EL (cell line): ENCODE results near the gene MGST2.
"Not testable (repeated sequence)": the region's sequence is repeated elsewhere in the genome, so short reads cannot be mapped to it uniquely, and the experiment has no call there.

Experiments used
- DNase-seq: peaks from one replicate; pipeline ENCODE4 v3.0.0-alpha.2; 2016

MGST2 gene

DNA sequence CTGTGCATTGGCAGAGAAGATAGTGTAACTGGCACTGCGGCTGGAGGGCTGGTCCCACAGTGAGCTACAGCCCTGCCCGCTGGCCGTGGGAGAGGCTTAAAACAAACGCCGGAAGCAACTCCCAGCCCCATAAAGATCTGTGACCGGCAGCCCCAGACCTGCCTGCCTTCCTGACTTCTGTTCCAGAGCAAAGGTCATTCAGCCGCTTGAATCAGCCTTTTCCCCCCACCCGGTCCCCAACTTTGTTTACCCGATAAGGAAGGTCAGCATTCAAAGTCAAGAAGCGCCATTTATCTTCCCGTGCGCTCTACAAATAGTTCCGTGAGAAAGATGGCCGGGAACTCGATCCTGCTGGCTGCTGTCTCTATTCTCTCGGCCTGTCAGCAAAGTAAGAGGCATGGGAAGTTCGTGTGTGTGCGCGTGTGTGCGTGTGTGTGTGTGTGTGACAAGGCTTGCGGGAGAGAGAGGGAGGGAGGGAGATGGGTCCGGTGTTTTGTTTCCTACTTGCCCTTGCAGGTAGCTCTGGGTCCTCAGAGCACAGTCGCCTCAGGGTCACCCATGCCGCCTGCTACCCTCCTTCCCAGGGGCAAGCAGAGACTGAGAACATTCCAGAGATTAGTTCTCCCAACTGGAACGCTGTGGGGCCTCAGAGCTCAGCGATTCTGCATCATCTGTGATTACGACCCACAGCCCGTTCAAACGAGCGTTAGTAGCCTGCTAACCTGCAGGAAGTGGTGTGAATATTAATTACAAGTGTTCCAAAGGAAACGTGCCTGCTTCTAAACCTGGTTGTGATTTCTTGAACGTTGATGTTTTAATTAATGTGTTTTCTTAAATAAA is at the start of gene MGST2:
MGST2 (plus strand) TSS at position 130 of the 840 bp plus-strand sequence; CDS start at position 331, 201 bp downstream.
- peak; percentile 54 for DNase-seq

GRCh38 chr4:139617702-139618490 is 47.7 kb upstream of the MGST2 start:
- DNase-seq, result peak; percentile 32

DNA sequence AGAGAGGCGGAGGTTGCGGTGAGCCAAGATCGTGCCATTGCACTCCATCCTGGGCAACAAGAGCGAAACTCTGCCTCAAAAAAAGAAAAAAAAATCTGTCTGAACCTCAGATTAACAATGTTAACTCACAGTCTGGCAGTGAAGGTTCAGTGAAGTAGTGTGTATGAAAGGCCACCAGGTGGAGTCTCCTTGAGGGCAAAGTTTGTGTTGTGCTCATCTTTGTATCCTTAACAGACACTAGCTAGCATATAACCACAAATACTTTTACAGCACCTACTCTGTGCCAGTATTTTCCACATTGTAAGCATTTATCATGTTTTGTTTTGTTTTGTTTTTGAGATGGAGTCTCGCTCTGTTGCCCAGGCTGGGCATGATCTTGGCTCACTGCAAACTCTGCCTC is 46.0 kb upstream of the MGST2 start:
- DNase-seq, result peak; percentile 48

DNA sequence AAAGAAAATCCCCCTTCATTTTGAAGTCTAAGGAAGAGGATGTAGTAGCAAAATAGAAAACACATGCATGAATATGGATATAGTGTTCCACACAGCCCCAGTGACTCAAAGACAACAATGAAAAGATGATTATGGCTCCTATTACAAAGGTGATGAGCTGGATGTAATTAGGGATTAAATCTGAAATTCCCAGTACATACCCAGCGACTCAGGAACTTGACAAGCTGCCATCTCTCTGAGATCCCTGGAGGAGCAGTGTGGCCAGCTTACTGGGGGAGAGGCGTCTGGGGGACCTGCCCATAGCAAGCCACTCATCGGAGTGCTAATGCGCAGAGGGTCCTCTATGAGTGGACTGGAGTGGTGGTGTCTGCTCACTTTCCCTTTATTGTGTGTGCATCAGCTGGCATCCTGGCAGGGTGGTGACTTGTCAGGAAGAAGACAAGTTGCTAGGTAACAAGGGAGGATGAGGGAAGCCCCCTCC is 42.7 kb upstream of the MGST2 start:
- DNase-seq, result no peak

- DNase-seq, result no peak
These were observed 41.1 kb upstream of the MGST2 start for GRCh38 chr4:139624441-139625092.

GRCh38 chr4:139625093-139625455 is 40.5 kb upstream of the MGST2 start:
- no peak for DNase-seq

- DNase-seq, result no peak
These were observed 40.1 kb upstream of the MGST2 start for GRCh38 chr4:139625482-139625881.

DNA sequence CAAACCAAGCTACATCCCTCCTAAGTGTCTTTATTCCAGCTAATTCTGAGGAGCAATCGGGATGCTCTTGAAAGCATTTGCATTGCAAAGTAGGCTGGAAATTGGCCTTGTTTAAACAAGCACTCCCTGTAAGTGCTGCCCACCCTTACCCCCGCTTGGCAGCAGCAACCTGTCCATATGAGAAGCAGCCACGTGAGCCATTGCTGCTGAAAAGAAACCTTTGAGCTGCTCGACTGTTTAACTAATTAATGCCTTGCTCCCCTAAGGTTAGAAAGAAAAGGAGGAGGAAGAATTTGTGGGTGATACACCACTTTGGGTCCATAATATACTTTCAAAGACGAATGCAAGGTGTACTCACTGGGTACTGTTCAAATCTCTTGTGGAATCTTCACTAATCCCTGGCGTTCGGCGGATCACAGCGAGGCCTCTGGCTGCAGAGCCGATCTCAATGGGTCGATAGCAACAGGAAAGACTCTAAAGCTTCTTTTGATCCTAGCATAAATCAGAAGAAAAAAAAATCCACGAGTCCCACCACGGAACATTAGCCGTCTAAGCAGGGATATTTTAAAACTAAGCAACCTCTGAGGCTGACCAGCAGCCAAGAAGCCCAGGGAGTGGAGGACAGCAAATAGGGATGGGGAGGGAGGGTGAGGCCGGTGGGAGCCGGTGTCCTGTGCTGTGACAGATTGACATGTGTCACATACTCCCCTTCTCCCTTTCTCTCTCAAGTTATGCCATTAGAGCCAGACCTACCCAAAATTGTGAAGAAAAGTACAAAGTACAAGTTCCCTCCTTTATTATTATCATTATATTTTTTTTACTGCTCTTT is 37.2 kb upstream of the MGST2 start:
- no peak for DNase-seq

DNA sequence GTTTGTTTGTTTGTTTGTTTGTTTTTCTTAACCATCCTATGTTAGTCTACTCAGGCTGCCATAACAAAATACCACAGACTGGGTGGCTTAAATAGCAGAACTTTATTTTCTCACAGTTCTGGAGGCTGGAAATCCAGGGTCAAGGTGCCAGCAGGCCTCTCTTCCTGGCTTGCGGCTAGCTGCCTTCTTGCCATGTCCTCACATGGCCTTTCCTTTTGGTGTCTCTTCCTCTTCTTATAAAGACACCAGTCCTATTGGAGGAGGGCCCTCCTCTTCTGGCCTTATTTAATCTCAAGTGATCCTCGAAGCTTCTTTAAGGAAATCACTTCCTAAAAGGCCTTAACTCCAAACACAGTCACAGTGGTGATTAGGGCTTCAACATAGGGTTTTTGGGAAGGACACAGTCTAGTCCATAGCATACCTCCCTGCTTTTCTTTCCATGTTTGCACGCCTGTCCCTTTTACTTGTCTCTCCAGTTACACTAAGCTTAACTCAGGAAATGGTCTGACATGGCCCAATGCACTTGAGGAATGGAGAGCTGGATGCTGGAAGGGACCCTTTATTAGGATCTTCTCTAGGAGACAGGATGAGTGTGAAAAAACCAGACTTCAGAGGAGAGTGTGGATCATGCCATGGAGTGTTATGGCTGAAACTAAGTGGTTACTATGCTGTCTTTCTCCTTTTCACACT is 36.0 kb upstream of the MGST2 start:
- no peak for DNase-seq

DNA sequence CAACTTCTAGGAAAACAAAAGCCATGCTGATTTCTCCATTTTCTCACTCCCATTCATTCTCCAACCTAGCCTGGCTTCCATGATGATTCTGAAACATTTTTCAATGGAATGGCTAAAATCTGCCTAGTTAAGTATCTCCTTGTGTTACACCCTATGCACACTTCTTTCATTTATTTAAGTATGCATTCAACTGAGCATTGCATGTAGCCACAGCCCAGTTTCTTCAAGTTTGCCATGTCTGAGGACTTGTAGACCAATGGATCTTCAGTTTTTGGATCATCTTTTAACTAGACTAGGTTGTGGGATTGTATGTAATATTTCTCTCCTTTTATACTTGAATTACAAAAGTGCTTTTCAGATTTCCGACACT is 35.5 kb upstream of the MGST2 start:
- DNase-seq, result no peak

- DNase-seq, result no peak
These were observed 34.6 kb upstream of the MGST2 start for GRCh38 chr4:139630991-139631390.

GRCh38 chr4:139631791-139632190 is 33.8 kb upstream of the MGST2 start:
- DNase-seq, result no peak

DNA sequence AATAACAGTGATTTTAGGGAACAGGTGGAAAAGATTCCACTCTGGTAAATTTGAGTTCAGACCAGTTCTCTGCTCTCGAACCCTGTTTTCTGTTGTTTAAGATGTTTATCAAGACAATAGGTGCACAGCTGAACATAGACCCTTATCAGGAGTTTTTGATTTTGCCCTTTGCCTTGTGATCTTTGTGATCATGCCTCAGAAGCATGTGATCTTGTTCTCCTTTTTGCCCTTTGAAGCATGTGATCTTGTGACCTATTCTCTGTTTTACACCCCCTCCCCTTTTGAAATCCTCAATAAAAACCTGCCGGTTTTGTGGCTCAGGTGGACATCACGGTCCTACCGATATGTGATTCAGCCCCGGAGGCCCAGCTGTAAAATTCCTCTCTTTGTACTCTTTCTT is 32.9 kb upstream of the MGST2 start:
- not testable (repeated sequence) for DNase-seq

GRCh38 chr4:139633195-139633594 is 32.4 kb upstream of the MGST2 start:
- no peak for DNase-seq

DNA sequence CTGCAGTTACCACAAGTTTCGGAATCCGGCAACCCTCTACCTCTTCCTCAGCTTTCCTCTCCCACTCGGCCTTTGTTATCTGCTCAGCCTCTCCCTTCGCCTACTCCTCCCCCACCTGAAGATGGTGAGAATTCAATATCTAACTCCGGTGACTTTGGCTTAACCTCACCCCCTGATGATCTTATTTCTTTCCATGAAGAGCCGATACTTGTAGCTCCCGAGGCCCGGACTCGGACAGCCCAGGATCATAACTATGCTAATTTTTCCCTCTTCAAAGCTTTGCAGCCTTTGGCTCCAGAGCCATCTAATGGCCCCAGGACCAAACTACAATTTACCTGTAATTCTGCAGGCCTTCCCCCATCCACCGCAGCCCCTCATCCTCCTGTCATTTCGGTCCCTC is 32.0 kb upstream of the MGST2 start:
- DNase-seq, result no peak

GRCh38 chr4:139635966-139636365 is 29.7 kb upstream of the MGST2 start:
- DNase-seq, result peak; percentile 41

DNA sequence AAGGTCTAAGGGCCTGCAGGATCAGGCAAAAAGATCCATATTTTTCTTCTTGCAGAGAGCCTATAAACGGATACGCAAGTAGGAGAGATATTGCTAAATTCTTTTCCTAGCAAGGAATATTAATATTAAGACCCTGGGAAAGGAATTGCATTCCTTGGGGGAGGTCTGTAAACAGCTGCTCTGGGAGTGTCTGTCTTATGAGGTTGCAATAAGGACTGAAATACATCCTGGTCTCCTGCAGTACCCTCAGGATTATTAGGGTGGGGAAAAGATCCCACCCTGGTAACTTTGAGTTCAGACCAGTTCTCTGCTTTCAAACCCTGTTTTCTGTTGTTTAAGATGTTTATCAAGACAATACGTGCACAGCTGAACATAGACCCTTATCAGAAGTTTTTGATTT is 27.3 kb upstream of the MGST2 start:
- DNase-seq, result not testable (repeated sequence)

- DNase-seq, result no peak
These were observed 26.0 kb upstream of the MGST2 start for GRCh38 chr4:139639654-139640053.

DNA sequence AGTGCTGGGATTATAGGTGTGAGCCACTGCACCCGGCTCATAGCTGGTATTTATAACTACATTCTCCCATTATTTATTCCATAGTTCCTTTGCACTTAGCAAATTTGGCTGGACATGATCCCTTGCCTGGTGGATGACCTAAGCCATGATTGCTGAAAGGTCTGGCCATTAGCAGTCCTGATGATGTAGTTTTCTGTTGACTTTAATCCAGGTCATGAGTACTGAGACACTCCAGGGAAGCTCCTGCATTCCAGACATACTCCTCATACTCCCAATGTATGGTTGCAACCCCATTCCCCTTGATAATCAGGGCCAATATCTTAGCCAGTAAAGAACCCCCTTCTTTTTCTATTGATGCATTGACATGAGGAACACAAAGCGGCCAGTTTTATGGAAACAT is 24.4 kb upstream of the MGST2 start:
- DNase-seq, result peak; percentile 91

DNA sequence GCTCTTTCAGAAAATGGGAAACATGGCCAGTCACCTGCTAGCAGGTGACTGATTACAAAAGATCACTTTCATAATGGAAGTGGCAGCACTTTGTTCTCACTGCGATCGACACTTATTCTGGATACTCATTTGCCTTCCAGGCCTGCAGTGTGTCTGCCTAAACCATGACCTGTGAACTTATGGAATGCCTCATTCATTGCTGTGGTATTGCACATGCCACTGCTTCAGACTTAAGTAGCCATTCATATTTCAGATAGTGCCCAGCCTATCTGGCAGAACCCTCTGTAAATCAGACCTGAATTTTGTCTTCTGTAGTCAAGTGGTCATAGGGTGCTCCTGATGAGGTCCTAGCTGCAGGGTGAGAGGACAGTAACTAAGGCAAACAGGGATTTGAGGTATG is 23.3 kb upstream of the MGST2 start:
- peak; percentile 89 for DNase-seq

GRCh38 chr4:139643042-139643895 is 22.4 kb upstream of the MGST2 start:
- no peak for DNase-seq
